IPS-18c (cell line): Measurements from ENCODE around the gene SMYD3.
"Not testable (repeated sequence)": the region's sequence is repeated elsewhere in the genome, so short reads cannot be mapped to it uniquely, and the experiment has no call there.

Source experiments
- H3K4me3 ChIP-seq: 2 replicates; pipeline ENCODE4 v1.7.0; 2013; ENCODE audit warnings: low read depth, mild to moderate bottlenecking, low read length, moderate library complexity; ENCODE audit not compliant: insufficient read depth
- H3K9me3 ChIP-seq: one replicate; pipeline ENCODE4 v1.6.1; 2013; ENCODE audit warnings: mild to moderate bottlenecking, low read length, moderate library complexity; ENCODE audit not compliant: control insufficient read depth, insufficient read depth

Gene SMYD3

DNA sequence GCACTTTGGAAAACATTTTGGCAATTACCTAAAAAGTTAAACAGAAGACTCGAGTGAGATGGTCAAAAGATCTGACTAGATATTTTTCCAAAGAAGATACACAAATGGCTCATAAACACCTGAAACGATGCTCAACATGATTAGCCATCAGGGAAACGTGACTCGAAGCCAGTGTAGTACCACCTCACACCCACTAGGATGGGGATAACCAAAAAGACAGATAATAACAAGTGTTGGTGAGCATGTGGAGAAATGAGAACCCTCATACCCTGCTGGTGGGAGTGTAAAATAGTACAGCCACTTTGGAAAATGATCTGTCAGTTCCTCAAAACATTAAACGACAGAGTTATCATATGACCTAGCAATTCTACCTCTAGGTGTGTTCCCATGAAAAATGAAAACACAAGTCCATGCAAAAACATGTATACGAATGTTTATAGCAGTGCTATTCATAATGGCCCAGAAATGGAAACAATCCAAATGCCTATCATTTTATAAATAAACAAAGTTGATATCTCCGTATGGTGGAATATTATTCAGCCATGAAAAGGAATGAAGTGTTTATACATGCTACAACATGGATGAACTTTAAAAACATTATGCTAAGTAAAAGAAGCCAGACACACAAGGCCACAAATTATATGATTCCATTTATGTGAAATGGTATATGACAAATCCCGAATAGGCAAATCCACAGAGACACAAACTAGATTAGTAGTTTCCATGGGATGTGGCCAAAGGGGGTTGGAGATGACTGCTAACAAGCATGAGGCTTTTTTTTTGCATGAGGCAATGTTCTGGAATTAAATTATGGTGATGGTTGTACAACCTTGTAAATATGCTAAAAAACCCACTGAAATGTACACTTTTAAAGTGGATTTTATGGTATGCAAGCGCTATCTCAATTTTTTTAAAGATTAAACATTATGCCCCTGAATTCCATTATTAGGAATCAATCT is 727.0 kb downstream of the SMYD3 start:
- Histone ChIP-seq H3K9me3 (no peaks in the 10 kb centered on the region), H3K4me3 (no peak overlapping the region)

DNA sequence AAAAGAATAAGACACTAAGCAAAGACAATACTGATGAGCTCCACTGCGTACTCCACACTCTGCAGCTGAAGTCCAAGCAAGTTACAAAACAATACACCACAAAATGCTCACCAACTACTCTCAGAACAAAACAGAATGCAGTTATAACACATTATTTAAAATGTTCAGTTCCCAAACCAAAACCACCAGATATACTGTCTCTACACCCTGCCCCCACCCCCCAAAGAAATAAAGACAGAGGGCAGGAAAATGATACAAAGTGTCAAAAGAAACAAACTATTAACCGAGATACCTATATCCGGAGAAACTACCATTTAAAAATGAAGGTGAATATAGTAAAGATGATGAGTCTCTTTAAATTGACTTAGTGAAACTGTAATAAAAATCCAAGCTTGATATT is 729.3 kb downstream of the SMYD3 start:
- Histone ChIP-seq H3K4me3 (no peak overlapping the region), H3K9me3 (no peaks in the 10 kb centered on the region)

DNA sequence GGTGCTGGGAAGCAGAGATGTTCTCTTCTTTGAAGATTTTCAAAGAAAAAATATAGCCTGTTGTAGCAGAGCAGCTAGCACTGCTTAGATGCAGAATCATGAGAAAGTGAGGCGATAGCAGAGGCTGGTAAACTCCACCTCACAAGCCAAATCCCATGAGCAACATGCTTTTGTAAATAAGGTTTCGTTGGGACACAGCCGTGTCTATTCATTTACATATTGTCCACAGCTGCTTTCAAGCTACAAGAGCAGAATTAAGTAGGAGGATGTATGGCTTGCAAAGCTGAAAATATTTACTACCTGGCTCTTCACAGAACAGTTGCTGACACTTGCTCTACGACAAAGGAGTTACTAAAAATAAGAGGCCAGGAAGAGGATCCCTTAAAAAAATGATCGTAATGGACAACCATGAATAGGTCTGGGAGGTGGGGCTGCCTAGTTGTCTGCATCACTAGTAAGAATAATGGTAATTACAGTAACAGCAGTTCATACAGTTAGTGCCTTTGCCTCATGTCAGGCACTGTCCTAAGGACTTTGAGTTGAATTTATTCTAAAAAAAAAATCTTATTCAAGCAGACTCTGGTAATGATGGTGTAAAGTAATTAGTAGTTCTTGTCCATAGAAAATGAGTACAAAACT is 730.3 kb downstream of the SMYD3 start:
- Histone ChIP-seq H3K4me3 (no peak overlapping the region), H3K9me3 (no peaks in the 10 kb centered on the region)

DNA sequence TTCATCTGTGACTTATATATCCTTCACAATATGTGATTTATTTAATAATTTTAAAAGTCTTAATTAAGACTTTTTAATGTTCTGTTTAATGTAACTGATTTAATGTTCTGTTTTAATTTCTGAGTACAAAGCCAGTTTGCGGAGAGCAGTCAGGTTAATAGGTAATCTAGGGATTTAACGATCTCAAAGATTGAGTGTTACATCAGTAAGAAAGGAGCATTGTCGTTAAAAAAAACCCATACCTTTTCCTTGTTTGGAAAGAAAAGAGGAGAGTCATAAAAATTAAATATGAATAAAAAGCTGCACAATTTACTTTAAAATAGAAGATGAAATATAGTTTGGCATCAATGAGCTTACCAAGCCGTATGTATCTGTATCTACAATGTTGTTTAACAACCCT is 730.9 kb downstream of the SMYD3 start:
- no peak overlapping the region for H3K4me3 ChIP-seq

DNA sequence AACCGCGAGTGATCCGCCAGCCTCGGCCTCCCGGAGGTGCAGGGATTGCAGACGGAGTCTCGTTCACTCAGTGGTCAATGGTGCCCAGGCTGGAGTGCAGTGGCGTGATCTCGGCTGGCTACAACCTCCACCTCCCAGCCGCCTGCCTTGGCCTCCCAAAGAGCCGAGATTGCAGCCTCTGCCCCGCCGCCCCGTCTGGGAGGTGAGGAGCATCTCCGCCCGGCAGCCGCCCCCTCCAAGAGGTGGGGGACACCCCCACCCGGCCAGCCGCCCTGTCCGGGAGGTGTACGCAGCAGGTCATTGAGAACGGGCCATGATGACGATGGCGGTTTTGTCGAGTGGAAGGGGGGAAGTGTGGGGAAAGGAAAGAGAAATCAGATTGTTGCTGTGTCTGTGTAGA is 732.1 kb downstream of the SMYD3 start:
- not testable (repeated sequence) for H3K4me3 ChIP-seq, H3K9me3 ChIP-seq

More for the DNA sequence above, 730.9 kb downstream of the SMYD3 start:
- H3K9me3 ChIP-seq = no peaks in the 10 kb centered on the region

DNA sequence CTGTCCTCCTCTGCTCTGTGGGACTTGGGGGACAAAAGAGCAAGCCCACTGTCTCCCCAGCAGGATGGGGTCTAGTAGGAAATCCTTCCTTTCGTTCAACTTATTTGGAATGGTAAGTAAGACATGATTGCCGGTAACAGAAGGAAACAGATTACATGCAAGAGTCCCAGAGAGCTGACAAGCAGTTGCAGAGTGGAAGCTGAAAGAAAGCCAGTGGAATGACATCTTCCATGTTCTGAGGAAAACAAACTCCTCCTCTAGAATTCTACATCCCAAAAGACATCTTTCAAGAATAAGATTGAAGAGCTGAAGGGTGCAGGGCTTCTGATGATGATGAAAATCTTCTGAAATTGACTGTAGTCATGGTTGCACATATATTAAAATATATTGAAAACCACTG is 732.9 kb downstream of the SMYD3 start:
- no peak overlapping the region for H3K4me3 ChIP-seq

DNA sequence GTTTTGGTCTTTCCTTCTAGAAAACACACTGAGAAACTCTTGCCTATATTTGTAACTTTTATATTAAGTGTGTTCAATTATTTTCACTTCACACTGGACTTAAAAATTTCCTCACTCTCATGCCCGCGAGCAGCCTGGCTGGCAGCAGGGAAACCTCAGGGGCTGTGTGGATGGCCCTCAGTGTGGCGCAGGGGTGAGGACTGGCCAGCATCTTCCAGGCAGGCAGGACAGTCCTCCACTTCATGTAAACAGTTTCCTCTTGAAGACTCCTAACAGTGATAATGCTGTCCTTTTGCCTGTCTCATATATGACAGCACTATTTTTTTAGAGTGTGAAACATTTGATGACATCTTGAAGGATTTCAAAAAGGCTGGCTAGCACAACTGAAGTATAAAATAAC is 733.7 kb downstream of the SMYD3 start:
- Histone ChIP-seq H3K4me3 (no peak overlapping the region), H3K9me3 (no peaks in the 10 kb centered on the region)

More for the DNA sequence above, 732.9 kb downstream of the SMYD3 start:
- no peaks in the 10 kb centered on the region for H3K9me3 ChIP-seq

DNA sequence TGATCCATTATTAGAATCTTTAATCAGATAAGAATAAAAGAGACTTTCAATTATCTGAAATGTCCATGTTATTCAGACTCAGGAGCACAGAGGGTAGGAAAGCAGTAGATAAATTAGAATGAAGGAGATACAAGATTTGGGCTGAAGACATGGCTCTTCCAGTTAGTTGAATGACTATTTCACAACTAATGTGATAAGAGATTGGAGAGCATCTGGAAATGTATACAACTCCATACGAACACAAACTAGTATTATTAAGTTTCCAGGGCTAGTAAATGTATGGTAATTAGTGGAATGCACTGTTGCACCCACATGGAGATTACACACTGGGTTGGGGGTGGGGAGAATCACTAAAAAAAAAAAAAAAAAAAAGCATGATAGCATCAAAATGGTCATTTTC is 734.3 kb downstream of the SMYD3 start:
- H3K9me3 ChIP-seq = no peaks in the 10 kb centered on the region
- H3K4me3 ChIP-seq = no peak overlapping the region

DNA sequence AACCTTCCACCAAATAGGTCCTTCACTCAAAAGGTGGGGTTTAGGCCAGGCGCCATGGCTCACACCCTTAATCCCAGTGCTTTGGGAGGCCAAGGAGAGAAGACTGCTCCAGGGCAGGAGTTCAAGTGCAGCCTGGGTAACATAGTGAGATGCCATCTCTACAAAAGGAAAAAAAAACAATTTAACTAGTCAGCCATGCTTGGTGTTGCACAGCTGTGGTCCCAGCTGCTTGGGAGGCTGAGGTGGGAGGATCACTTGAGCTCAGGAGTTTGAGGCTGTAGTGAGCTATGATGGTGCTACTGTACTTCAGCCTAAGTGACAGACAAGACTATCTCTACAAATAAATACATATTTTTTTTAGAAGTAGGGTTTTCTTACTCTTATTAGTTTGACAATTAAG is 734.8 kb downstream of the SMYD3 start:
- H3K4me3 ChIP-seq = no peak overlapping the region
- no peaks in the 10 kb centered on the region for H3K9me3 ChIP-seq

DNA sequence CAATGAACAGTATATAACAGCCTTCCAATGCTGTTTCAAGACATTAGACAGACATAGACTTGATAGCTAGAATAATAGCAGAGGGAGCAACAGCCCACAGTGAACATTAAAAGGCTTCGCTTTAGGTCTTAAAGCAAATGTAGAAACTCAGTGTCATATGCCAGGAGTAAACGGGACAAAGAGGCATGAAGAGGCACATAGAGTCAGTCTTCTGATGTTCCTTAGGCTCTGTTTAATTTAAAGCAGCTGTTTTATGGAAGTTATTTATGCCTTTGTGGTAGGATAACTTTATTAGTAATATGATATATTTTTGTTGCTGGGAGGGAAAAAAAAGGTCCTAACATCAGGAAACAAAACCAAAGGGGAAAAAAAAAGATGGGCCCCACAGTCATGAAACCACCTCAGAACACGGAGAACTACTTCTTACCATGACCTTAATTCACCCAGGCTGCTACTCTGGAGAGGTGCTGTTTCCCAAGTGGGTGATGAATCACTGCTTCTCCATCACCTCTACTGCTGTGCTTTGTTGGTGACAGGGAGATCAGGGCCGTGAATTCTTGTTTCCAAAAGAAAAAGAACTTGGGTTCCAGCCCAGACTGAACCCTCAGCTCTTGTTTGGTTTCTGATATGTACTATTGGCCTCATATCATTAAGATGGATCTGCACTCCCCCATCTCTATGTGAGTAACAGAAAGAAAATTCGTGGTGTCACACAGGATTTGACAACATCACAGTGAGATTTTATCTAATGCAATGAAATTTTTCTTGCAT is 735.4 kb downstream of the SMYD3 start:
- no peaks in the 10 kb centered on the region for H3K9me3 ChIP-seq
- no peak overlapping the region for H3K4me3 ChIP-seq

DNA sequence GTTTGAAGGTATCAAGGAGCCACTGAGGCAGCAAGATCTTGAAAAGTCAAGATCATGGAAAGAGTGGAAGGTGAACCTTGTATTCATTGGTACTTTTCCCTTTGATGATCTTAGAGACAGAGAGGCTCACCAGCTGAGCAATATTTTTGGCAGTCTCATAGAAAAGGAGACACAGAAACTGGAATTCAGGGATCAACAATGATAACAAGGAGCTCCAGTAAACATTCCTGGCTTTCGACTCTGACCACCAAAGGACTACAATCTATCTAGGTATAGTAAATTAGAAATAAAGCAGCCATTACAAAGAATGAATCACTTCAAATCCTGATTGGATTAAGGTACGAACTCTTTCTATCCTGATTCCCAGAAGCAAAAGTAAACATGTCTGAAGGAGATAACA is 736.9 kb downstream of the SMYD3 start:
- Histone ChIP-seq H3K9me3 (no peaks in the 10 kb centered on the region), H3K4me3 (no peak overlapping the region)

DNA sequence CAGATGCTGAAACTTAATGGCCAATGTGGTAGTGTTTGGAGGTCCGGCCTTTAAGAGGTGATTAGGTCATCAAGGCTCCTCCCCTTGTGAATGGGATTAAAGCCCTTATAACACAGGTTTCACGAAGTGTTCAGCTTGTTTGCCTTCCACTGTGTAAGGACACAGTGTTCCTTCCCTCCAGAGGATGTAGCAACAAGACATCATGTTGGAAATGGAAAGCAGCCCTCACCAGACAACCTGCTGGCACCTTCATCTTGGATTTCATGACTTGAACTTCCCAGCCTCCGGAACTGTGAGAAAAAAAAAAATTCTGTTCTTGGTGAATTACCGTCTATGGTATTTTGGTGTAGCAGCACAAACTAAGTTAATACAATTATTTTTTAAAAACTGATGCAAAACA is 738.5 kb downstream of the SMYD3 start:
- Histone ChIP-seq H3K9me3 (no peaks in the 10 kb centered on the region), H3K4me3 (no peak overlapping the region)

DNA sequence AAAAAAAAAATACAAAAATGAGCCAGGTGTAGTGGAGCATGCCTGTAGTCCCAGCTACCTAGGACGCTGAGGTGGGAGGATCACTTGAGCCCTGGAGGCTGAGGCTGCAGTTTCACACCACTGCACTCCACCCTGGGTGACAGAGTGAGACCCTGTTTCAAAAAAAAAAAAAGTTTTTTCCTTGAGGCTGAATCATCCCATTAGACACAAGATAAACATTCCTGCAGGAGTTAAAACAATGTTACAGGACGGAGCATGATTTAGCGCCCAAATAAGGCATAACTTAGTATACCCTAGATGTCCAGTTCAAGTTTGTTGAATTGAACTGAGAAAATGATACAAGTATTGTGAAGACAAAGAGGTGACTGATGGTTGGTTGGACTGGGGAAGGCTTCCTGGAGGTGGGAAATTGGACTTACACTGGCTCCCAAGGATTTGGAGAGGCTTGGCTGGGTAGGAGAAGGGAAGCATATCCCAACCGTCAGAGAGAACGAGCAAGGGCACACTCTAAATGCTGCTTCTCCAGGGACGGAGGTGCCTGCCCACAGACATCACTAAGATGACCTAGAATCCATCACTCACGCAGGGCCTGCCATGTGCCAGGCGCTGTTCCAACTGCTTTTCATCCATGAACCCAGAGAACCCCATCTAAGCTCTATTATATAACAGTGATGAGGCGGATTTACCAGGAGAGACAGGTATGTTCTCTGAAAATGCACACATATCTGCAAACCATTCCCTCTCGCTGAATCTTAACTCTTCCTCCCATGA is 741.7 kb downstream of the SMYD3 start:
- Histone ChIP-seq H3K9me3 (no peaks in the 10 kb centered on the region), H3K4me3 (no peak overlapping the region)

DNA sequence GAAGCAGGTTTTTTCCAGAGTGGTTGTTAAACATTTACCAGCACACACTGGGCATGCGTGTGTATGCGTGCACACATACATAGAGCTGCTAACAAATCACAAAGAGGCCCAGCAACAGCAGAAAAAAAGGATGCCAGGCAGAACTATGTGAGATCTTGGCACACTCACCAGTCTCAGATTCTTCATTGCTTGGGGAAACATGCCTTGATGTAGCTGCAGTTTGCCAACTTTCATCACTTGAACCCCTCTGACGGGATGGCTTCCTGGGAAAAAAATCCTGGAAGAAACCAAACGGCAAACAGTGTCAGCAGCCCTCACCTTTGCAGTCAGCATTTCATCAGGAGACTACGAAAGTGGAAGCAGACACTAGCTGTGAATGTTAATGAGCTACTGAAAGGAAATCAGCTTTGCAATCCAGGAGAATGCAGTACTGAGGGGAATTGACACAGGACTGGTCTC is 743.2 kb downstream of the SMYD3 start:
- Histone ChIP-seq H3K9me3 (no peaks in the 10 kb centered on the region), H3K4me3 (no peak overlapping the region)

DNA sequence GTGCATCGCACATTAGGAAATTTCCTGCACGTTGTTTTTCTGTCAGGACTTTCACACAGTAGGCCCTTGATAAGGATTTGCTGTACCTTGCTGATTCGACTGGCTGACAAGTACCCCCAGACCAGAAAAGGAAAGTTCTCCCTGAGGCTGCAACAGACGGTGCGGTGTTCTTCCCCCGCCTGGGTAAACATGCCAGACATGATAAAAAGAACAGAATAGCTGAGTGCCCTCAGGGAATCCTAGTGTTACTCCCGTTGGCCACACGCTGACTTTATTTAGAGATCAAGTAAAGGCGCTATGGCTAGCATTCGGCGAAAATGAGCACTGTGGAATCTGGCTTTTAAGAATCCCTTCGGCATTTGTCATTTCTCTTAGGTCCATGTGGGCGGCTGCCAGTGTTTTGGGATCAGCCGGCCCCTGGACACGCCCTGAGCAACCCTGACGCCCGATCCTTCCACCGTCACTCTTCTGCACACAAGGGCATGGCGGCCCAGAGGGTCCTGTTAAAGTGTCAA is 744.6 kb downstream of the SMYD3 start:
- no peaks in the 10 kb centered on the region for H3K9me3 ChIP-seq
- no peak overlapping the region for H3K4me3 ChIP-seq

DNA sequence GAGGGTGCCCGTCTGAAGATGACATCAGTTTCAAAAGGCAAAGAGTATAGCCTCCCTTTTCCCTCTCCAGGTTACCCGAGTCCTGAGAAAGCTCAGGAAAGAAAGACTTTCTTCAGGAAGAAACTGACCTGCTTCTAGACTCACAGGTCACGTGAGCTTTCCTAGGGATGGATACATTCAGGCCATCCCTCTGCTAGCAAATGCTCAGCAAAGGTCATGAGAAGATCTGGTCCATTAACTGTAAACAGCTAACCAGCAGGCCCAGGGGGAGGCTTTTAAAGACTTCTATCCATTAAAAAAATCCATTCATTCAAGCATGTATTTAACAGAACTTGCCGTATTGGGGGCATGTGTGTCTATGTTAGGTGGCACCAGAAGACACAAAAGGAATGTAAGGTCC is 746.8 kb downstream of the SMYD3 start:
- Histone ChIP-seq H3K4me3 (no peak overlapping the region), H3K9me3 (no peaks in the 10 kb centered on the region)

DNA sequence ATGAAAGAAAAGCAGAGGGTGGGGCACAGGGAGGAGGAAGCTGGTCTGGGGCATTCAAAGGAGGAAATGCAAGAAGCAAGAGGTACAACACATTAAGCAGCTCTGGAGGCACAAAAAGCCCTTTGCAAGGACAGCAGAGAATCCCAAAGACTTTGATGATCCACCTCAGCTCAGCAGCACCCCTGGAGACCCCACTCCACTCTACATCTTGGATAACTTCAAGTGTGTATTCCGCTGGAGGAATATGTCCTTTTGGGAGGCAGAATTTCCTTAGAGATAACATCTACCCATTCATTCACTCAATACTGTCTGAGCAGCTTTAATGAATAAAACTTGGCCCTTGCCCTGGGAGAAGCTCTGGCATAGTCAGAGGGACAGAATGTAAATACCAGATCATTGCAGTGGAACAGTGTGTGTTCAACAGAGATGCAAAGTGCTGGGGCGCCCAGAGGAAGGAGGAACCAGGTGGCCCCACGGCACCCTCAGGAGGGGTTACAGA is 752.6 kb downstream of the SMYD3 start:
- no peaks in the 10 kb centered on the region for H3K9me3 ChIP-seq
- no peak overlapping the region for H3K4me3 ChIP-seq
